OCI-LY1 (cell line): ENCODE results near the gene EFCC1.

Experiments used
- H2AFZ ChIP-seq: fragments of 200-600 bp; sonication (generic), shearing (Covaris generic); 2 replicates; pipeline ENCODE4 v1.6.0; 2014; ENCODE audit warnings: antibody characterized with exemption, mild to moderate bottlenecking, low read length
- H3F3A ChIP-seq: fragments of 200-600 bp; sonication (generic), shearing (Covaris generic); 2 replicates; pipeline ENCODE4 v1.6.0; 2014; ENCODE audit warnings: mild to moderate bottlenecking, antibody characterized with exemption, low read length, moderate library complexity; ENCODE audit not compliant: insufficient read depth
- H3K27ac ChIP-seq: fragments of 200-600 bp; sonication (generic); 2 replicates; pipeline ENCODE4 v1.5.1; 2014; ENCODE audit warnings: low read length, mixed run types, mild to moderate bottlenecking, low read depth; ENCODE audit not compliant: poor library complexity, severe bottlenecking
- H3K27me3 ChIP-seq: fragments of 200-600 bp; sonication (generic); 2 replicates; pipeline ENCODE4 v1.6.0; 2014; ENCODE audit warnings: antibody characterized with exemption, mild to moderate bottlenecking, low read length, moderate library complexity; ENCODE audit not compliant: insufficient read depth
- H3K36me3 ChIP-seq: fragments of 200-600 bp; sonication (generic); 2 replicates; pipeline ENCODE4 v1.6.1; 2014; ENCODE audit warnings: mild to moderate bottlenecking, antibody characterized with exemption, low read length, moderate library complexity, mixed read lengths; ENCODE audit not compliant: insufficient read depth
- H3K4me1 ChIP-seq: fragments of 200-600 bp; sonication (generic); 2 replicates; pipeline ENCODE4 v1.5.1; 2014; ENCODE audit warnings: mild to moderate bottlenecking, low read length, moderate library complexity; ENCODE audit not compliant: insufficient read depth, severe bottlenecking
- H3K4me2 ChIP-seq: fragments of 200-600 bp; sonication (generic), shearing (Covaris generic); 2 replicates; pipeline ENCODE4 v1.6.1; 2014; ENCODE audit warnings: low read length
- H3K4me3 ChIP-seq: fragments of 200-600 bp; sonication (generic); 2 replicates; pipeline ENCODE4 v1.5.1; 2014; ENCODE audit warnings: low read length, low read depth, mild to moderate bottlenecking, mixed read lengths; ENCODE audit not compliant: poor library complexity, severe bottlenecking
- H3K79me2 ChIP-seq: fragments of 200-600 bp; shearing (Covaris generic); 2 replicates; pipeline ENCODE4 v1.6.1; 2016; ENCODE audit warnings: mixed run types, low read length, mixed read lengths; ENCODE audit not compliant: insufficient read depth
- H3K9ac ChIP-seq: fragments of 200-600 bp; sonication (generic), shearing (Covaris generic); 2 replicates; pipeline ENCODE4 v1.6.1; 2014; ENCODE audit warnings: mild to moderate bottlenecking, low read length, mixed read lengths
- H3K9me2 ChIP-seq: fragments of 200-600 bp; sonication (generic), shearing (Covaris generic); 2 replicates; pipeline ENCODE4 v1.6.1; 2014; ENCODE audit warnings: low read depth, mild to moderate bottlenecking, low read length, mixed read lengths
- H3K9me3 ChIP-seq: fragments of 200-600 bp; shearing (Covaris generic); 2 replicates; pipeline ENCODE4 v1.6.1; 2014; ENCODE audit warnings: low read length, mixed read lengths
- H4K20me1 ChIP-seq: fragments of 200-600 bp; sonication (generic), shearing (Covaris generic); 2 replicates; pipeline ENCODE4 v1.6.0; 2016; ENCODE audit warnings: mild to moderate bottlenecking, low read length; ENCODE audit not compliant: insufficient read depth
- CTCF ChIP-seq: fragments of 200-600 bp; sonication (generic), shearing (Covaris generic); IDR thresholded peaks from 2 replicates; pipeline ENCODE4 v1.5.1; 2017; ENCODE audit warnings: mild to moderate bottlenecking, antibody characterized with exemption, low read length, moderate library complexity, mixed read lengths
- EZH2 ChIP-seq: fragments of 200-600 bp; sonication (generic), shearing (Covaris generic); IDR thresholded peaks from 2 replicates; pipeline ENCODE4 v1.8.0; 2017; ENCODE audit warnings: borderline replicate concordance, mixed run types, mild to moderate bottlenecking, antibody characterized with exemption, low read length, moderate library complexity, mixed read lengths

EFCC1 gene

GRCh38 chr3:129016720-129017483 is 15.8 kb downstream of the EFCC1 start:
- Histone ChIP-seq H3K4me3 (no peak overlapping the region), H3K79me2 (no peaks in the 10 kb centered on the region), H3K27ac (peak overlapping the region; percentile 68), H3K9me2 (no peaks in the 10 kb centered on the region), H3F3A (no peaks in the 10 kb centered on the region), H3K4me1 (peaks cover 26% of the 10 kb centered on the region), H3K27me3 (no peaks in the 10 kb centered on the region), H3K36me3 (no peaks in the 10 kb centered on the region), H2AFZ (no peak overlapping the region), H3K4me2 (peak overlapping the region; percentile 20; the same call in 1 of the 2 replicates), H4K20me1 (no peaks in the 10 kb centered on the region), H3K9ac (no peak overlapping the region; the same call in 1 of the 2 replicates), H3K9me3 (no peaks in the 10 kb centered on the region)
- TF ChIP-seq CTCF (no peak; the same call in 1 of the 2 replicates), EZH2 (no peak)

DNA sequence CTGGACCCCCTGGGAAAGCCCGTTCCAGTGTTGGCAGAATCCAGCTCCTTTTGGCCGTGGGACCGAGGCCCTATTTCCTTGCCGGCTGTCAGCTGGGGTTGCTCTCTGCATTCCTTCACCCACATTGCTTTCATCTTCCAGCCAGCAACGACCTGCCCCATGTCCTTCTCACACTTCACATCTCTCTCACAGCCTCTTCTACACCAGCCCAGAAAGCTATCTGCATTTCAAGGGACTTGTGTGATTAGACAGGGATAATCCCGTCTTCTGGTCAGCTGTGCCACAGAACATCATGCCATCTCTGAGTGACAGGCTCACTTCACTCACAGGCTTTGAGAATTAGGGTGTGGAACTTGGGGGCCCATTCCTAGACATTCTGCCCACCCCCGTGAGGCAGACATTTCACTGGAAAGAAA is 16.4 kb downstream of the EFCC1 start:
- Histone ChIP-seq H3K9me3 (no peaks in the 10 kb centered on the region), H4K20me1 (no peaks in the 10 kb centered on the region), H3K27me3 (no peaks in the 10 kb centered on the region), H3K4me2 (peak overlapping the region; percentile 9; the same call in 1 of the 2 replicates), H3K9ac (no peak overlapping the region), H3K36me3 (no peaks in the 10 kb centered on the region), H3K79me2 (no peaks in the 10 kb centered on the region), H3K4me1 (peaks cover 26% of the 10 kb centered on the region), H2AFZ (no peak overlapping the region), H3K27ac (no peak overlapping the region), H3K9me2 (no peaks in the 10 kb centered on the region), H3K4me3 (no peak overlapping the region), H3F3A (no peaks in the 10 kb centered on the region)
- no peak for TF ChIP-seq CTCF
- TF ChIP-seq EZH2 = no peak

DNA sequence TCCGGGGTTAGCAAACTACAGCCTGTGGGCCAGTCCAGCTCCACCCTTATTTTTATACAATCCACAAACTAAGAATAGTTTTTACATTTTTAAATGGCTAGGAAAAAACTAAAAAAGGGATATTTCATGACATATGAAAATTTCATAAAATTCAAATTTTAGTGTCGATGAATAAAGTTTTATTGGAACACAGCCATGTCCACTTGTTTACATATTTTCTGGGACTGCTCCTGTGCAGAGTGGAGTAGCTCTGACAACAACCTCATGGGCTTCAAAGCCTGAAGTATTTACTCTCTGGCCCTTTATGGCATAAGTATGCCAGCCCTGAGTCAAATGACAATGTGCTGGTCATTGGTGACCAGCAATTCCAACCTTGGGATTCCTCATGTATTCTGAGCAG is 17.2 kb downstream of the EFCC1 start:
- H3K4me1 ChIP-seq = peaks cover 26% of the 10 kb centered on the region
- no peaks in the 10 kb centered on the region for H3K9me2 ChIP-seq
- no peaks in the 10 kb centered on the region for H3K79me2 ChIP-seq
- H3K4me3 ChIP-seq = no peak overlapping the region
- no peaks in the 10 kb centered on the region for H3K27me3 ChIP-seq
- H3K9me3 ChIP-seq = no peaks in the 10 kb centered on the region
- H3F3A ChIP-seq = no peaks in the 10 kb centered on the region
- H2AFZ ChIP-seq = no peak overlapping the region
- no peak overlapping the region for H3K9ac ChIP-seq
- no peaks in the 10 kb centered on the region for H4K20me1 ChIP-seq
- H3K4me2 ChIP-seq = no peak overlapping the region
- TF ChIP-seq CTCF = no peak
- no peak for TF ChIP-seq EZH2
- no peaks in the 10 kb centered on the region for H3K36me3 ChIP-seq
- no peak overlapping the region for H3K27ac ChIP-seq
